HG03457 (cell line): Measurements from ENCODE around the gene PPL.

ENCODE experiments used
- ATAC-seq: cut with Tn5 transposase; IDR thresholded peaks from one replicate; pipeline ENCODE4 v1.9.1; 2021; ENCODE audit warnings: moderate number of reproducible peaks; ENCODE audit not compliant: unreplicated experiment

PPL gene

DNA sequence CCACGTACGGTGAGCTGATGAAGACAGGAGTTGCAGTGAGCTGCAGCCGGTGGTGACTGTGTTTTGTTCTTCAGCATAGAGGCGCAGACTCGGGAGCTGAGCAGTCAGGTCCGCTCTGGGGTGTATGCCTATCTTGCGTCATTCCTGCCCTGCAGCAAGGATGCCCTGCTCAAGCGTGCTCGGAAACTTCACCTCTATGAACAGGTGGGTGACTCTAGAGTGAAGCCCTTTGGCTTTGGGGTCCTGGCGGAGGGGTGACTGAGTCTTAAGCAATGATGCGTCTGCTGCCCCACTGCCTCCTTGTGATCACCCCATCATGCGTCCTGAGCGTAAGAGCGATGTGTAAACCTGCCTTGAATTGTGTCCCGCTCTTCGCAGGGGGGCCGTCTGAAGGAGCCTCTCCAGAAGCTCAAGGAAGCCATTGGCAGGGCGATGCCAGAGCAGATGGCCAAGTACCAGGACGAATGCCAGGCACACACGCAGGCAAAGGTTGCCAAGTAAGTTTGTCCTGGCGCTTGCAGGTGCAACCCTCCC lies 66.7 kb downstream of the PPL start:
- ATAC-seq, result no peak

DNA sequence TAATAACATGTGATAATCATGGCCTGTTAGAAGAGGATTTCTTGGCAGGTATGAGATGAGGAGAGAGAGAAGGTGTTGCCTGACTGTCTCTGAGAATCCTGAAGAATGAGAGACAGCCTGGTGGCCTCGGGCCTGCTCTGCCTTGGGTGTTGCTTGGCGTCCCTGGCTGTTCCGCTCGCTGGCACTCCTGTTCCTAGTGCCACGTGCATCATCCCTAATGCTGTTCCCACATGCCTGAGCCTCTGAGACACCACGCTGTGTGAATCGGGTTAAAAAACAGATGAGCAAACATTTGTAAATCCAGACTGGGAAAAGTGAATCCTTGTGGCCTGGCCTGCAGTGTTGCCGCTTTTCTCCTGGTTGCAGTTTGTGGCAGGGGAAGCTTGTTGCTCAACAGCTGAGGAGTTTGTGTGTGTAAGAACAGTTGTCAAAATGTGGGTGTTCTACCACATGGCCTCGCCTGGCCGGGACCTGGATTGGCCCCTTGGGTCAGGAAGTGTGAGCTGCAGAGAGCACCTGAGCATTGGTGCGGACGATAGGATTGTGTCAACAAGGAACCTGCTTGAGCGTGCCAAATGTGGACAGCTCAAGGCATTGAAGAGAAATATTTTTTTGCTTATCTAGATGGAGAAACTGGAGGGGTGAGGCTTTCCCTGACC lies 67.7 kb downstream of the PPL start:
- no peak for ATAC-seq

DNA sequence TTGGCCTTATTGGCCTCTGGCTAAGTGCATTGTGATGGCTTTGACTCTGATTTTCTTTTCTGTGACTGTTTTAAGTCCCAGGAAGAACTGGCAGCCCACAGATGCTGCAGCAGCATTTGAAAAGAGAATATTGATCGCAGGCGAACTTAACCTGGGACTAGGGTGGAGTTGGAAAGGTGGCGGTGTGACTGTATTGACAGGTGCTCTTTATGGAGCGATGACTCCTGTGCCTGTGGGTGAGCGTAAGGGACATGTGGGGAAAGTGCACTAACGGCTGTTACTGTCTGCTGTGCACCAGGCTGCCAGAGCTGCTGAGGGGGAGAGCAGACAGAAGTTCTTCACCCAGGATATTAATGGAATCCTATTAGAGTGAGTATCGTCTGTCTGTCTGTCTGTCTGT lies 68.4 kb downstream of the PPL start:
- no peak for ATAC-seq

DNA sequence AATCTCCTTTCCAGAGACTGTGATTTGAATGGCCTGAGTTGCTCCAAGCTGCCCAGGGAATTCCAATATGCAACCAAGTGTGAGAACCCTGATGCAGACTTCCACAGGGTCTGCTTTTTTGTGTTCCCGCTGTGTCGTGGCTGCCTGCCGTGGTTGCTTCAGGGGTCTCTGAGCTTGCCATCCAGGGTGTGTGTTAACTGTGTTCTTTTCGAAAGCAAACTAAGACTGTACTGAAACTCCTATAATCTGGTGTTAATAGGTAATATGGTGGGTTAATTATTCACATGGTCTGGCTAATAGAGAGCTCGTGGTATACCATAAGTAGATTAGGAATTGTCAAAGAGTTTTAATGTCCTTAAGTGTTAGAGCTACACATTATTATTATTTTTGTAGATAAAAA lies 68.9 kb downstream of the PPL start:
- ATAC-seq, result no peak

DNA sequence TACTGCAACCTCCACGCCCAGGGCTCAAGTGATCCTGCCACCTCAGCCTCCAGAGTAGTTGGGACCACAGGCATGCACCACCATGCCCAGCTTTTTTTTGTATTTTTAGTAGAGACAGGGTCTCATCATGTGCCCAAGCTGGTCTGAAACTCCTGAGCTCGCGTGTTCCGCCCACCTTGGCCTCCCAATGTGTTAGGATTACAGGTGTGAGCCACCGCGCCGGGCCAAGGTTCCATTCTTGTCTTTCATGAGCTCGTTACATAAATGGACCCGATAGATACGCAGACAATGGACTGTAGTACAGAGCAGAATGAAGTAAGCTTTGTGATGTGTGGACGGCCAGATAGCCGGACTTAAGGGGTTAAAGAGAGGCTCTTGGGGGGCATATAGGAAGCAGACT lies 70.4 kb downstream of the PPL start:
- ATAC-seq, result no peak

DNA sequence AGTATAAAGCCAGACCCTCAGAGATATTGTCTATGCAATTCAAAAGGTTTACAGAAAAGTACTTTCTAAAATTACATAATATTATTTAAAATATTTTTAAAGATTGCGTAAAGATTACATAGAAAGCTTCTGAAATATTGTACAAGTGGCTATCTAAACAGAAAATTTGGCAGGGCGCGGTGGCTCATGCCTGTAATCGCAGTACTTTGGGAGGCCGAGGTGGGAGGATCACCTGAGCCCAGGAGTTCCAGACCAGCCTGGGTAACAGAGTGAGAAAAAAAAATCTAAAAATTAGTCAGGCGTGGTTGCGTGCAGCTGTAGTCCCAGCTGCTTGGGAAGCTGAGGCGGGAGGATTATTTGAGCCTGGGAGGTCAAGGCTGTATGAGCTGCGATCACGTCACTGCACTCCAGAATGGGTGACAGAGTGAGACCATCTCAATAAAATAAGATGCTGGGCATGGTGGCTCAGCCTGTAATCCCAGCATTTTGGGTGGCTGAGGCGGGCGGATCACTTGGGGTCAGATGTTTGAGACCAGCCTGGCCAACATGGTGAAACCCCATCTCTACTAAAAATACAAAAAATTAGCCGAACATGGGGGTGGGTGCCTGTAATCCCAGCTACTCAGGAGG lies 71.6 kb downstream of the PPL start:
- ATAC-seq, result no peak

DNA sequence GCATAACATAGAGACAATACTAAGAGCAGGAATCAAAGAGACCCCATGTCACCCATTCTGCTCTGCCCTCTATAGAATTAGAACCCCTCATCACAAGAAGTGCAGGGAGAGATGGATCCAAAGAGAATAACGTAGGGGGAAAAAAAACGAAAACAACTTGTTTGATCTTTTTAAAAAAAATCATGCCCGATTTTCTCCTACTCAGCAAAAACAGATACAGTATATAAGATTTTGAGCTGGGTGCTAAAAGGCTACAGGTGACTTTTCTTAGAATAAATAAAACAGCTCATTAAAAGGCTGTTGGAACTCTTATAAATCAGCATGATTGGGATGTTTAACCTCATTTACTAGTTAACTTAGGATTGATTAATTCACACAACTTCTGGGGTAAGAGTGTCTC lies 72.2 kb downstream of the PPL start:
- no peak for ATAC-seq

DNA sequence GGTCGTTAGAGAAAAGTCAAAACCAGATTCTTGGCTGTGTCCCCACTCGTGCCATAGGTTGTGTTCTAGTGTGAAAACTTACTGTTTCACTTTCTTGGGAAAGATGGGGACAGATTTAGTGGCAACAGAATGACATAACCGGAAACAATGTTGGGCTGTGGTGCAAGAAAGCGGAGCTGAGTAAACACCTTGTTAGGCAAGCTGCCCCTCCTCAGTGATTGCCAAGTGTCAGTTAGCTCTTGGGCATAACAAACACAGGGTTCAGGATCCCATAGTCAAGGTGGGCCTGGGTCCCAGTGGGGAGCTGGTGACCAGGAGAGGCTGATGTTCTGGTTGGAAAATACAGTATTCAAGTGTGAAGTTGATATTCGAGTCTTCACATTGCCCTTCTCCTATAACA lies 74.3 kb downstream of the PPL start:
- ATAC-seq, result no peak

DNA sequence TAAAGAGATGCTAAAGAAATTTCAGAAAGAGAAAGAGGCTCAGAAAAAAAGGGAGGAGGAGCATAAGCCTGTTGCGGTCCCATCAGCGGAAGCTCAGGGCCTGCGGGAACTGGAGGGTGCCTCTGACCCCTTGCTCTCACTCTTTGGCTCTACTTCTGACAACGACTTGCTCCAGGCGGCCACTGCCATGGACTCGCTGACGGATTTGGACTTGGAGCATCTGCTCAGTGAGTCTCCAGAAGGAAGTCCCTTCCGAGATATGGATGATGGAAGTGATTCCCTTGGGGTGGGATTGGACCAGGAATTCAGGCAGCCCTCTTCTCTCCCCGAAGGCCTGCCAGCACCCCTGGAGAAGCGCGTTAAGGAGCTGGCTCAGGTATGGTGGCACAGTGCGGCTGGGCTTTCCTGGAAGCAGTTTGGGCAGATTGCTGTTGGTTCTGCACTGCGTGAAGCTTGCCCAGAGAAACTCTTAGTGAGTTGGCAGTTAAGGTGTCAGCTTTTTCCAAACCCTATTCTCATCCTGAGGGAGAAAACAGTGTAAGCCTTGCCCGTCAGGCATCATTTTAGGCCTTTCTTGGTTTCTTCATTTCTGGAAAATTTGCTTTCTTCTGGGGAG lies 76.1 kb downstream of the PPL start:
- ATAC-seq, result no peak

DNA sequence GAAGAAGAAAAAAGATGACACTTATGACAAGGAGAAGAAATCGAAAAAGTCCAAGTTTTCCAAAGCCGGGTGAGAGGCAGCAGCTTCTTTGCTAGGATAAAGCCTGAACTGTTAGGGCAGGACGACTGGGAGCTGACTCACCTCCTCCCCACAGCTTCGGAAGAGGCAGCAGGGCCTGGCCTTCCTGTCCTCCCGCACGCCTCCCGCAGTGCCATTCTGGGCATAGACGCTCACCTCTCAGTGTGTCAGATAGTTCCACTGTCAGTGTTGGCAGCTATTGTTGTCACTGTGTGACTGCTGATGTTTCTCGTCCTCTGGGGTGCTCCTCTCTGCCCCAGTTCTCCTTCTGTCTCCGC lies 77.1 kb downstream of the PPL start:
- ATAC-seq, result no peak

DNA sequence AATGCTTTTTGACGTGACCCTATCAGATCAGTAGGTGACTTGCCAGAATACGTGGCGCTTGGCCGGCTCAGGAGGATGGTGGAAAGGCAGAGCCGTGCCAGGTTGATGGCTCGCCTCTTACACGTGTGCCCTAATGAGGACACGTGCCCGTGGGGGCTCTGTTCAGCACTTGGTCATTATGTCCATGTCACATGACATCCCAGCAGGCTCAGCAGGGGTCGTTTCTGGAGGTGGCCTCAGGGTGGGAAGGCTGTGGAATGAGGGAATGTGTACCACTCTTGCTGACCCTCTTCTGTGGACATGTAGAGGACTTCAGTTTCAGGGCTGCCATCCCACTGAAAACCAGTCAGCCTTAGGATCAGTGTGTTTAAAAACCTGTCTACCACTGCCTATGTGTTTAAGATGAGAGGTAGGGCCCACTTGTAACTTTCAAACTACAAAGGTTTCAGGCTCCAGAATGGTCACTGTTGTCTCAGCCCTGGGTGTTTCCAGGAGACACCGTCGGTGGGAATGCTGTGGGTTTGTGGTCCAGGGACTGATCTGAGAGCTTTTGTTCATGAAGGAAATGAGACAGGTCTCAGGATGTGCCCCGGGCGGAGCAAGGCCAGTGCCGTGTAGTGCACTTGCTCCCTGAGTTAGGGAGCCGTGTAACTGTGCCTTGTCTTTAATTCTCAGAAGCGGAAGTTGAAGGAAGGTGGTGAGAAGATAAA lies 77.6 kb downstream of the PPL start:
- ATAC-seq, result no peak

DNA sequence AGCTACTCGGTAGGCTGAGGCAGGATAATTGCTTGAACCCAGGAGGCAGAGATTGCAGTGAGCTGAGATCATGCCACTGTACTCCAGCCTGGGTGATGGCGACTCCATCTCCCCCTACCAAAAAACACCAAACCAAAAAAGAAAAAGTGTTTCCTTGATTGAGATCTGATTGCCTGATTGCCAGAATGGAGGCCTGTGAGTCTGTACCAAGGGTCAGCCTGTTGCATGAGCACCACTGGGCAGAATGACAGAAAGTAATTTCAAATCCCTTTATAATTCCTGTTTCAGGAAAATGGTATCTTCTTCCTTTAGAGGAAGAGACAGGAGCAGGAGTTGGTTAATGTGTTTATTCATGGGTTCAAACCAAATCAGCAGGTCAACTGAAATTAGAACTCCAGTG lies 81.1 kb downstream of the PPL start:
- ATAC-seq, result no peak

DNA sequence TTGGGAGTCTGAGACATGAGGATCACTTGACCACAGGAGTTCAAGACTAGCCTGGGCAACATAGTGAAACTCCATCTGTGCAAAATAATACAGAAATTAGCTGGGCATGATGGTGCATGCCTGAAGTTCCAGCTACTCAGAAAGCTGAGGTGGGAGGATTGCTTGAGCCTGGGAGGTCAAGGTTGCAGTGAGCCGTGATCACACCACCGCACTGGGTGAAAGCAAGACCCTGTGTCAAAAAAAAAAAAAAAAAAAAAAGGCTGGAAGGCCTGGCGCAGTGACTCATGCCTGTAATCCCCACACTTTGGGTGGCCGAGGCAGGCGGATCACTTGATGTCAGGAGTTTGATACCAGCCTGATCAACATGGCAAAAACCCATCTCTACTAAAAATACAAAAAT lies 81.6 kb downstream of the PPL start:
- ATAC-seq, result no peak

DNA sequence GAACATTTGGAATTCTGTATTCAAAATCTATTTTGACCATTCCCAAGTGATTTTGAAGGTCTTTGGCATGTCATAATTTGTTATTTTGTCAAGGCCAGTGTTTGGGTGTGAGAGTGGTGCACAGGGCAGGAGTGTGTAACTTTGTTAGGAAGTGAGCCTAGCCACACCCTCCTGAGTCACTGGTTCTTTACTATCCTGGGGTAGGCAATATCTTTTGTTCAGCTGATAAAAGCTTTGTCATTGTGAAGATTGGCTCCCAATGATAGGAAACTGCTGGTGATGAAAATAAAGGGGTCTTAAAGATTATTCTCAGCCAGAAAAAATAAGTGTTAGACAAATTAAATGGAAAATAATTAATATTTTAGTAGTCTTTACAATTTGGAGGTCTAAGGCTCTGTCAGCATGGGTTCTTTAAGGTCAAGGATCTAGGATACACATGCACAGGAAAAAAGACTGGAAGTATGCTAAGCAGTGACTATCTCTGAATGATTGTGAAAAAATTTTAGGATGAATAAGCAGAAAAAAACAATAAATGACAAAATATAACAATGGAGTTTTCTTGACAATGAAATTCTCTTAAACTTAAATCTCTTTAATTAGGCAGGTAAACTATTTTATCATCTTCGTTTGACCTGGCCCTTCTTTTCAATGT lies 84.6 kb downstream of the PPL start:
- ATAC-seq, result no peak

DNA sequence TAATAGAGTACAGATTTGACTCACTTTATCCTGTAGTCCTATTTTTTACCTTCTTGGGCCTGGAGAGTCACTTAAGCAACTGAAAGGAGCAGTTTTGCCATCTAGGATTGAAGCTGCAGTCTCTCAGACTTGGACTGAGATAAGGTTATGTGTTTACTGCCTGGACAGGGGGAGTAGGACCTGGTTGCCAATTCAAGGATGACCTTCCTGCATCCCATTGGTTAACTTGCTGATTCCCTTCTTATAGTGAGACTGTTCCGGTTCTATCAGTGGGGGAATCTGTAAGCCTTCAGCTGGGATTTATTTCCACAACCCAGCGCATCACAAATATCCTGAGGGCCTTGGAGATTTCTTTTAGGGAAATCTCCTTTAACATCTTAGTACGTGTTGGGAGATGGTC lies 86.7 kb downstream of the PPL start:
- ATAC-seq, result no peak

DNA sequence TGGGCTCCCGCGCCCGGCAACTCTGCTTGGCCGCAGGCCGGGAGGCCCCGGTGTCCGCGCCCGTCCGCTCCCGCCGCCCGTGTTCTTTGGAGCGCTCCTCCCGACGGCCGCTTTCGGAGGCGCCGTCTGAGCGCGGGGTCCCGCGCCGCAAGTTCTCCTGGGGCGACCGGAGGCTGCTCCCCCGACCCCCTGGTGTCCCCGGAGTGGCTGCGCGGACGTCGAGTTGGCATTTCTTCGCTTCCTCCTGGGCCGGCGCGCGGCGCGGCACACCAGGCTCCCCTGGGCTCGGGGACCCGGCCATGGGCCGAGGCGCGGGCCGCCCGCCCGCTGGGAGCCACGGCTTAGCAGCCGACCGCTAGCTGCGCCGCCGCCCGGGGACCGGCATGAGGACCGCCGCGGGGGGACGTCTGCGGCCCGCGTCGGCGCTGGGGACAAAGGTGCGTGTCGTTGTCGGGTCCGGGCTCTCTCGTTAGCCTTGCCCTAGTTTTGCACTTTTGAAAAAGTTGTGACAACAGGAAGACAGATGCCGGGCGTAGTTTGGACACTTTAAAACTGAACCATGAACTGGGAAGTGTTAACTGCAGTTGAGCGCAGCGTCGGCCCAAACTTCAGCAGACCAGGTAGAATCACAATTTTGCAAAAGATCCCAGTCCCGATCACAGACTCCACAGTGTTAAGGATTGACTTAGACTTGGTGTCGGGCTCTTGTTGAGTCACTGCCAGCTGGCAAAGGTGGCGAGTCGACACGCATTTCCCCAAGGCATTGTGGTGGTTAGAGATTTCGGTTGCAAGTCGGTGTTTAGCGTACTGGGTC lies 89.0 kb downstream of the PPL start:
- ATAC-seq, result peak; percentile 11

DNA sequence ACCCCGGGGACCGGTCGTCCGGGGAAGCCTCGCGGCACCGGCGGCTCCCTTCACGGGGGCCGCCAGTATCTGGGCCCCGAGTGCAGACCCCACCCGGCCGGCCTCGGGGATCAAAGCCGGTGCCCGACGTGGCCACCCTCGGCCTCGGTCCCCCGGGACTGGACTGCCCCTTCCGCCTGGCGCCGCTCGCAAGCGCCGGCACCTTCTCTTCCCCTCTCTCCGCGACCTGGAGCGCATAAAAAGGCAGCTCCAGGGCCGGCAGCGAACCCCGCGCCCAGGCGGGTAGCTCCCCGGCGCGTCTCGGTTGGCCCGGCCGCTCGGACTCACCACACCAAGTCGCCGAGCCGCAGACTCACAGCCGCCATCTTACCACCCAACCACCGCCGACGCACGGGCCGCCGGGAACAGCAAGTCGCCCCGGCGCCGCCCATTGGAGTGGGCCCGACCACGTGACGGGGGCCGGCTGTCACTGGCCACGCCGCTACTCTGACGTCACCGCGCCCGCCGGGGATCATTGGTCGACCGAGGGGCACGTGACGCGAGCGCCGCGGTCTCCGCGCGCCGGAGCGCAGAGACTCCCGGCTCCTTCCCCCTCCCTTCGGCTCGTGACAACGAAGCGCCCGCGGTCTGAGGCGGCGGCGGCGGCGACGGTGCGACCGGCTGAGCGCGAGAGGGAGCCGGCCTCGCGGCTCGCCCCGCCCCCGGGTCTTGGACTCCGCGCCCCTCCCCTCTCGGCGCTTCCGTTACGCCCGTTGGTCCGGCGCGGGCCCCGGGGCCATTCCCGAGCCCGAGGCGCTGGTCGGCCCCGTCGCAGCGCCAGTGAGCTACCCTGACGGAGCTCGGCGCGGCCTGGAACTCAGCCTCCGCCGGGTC lies 89.8 kb downstream of the PPL start, which contains the start of the genes GLYR1 and UBN1:
Gene GLYR1, minus strand, starts transcription at position 388 of the 873 bp plus-strand sequence. Its CDS starts 23 bp downstream, at position 365.
Gene UBN1, plus strand, starts transcription at position 581 of the 873 bp plus-strand sequence. CDS start 5,437 bp downstream, outside the sequence.
- peak; percentile 74 for ATAC-seq

DNA sequence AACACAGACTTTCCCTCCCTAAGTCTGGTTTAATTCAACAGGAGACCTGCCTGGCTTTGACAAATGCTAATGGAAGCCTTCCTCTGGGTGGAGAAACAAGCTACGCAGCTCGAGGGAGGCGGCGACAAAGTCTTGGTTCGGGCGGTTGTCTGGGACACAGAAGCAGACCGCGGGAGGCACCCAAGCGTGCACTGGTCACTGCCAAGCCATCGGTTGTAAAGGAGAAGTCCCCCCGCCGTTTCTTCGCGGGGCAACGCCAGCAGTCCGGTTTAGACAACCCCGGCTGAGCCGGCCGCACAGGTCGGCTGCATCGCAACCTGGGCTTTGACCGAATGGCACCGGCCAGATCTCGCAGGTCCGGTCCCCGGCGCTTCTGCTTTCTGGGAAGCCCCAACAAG lies 90.4 kb downstream of the PPL start:
- ATAC-seq, result no peak

DNA sequence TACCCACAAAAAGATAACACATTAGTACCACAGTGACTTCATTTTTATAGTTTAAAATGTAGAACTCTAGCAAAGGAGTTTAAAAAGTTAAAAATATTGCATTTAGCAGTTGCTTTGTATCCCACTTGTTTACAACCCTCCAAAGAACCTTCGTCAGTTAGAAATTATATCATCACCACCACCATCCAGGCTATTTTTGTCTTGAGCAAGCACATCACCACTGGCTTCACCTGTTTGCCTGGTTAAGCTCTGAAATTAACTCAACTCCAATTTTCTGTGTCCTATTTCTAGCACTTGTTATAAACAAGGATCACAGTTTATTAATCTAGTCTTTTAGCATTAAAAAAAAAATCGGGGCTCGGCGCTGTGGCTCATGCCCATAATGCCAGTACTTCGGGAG lies 96.0 kb downstream of the PPL start:
- no peak for ATAC-seq
